Chondrocyte (in vitro differentiated cells): ENCODE data around the gene PLD4. TPM values are rescaled to one million over a fixed set of nuclear protein-coding genes. Genes with fewer than 3 reads are reported as not detected.
"Not testable (repeated sequence)": the region's sequence is repeated elsewhere in the genome, so short reads cannot be mapped to it uniquely, and the experiment has no call there.

ENCODE experiments used
- DNase-seq: peaks from one replicate; pipeline ENCODE4 v3.0.0; 2021; ENCODE audit warnings: mixed read lengths, low spot score
- H3K27ac Mint-ChIP-seq: one replicate; pipeline ENCODE4 v1.8.0; 2021; ENCODE audit warnings: mild to moderate bottlenecking, moderate library complexity, mixed read lengths; ENCODE audit not compliant: unreplicated experiment
- H3K27me3 Mint-ChIP-seq: 2 replicates; pipeline ENCODE4 v1.8.0; 2021; ENCODE audit warnings: low read depth, mixed read lengths
- H3K36me3 Mint-ChIP-seq: 2 replicates; pipeline ENCODE4 v1.8.0; 2021; ENCODE audit warnings: low read depth, mixed read lengths
- H3K4me1 Mint-ChIP-seq: 2 replicates; pipeline ENCODE4 v1.8.0; 2021; ENCODE audit warnings: low read depth, mild to moderate bottlenecking, mixed read lengths
- H3K4me3 Mint-ChIP-seq: one replicate; pipeline ENCODE4 v1.8.0; 2021; ENCODE audit warnings: mild to moderate bottlenecking, moderate library complexity, mixed read lengths; ENCODE audit not compliant: unreplicated experiment
- H3K9me3 Mint-ChIP-seq: 2 replicates; pipeline ENCODE4 v1.8.0; 2021; ENCODE audit warnings: low read depth, mixed read lengths
- total RNA-seq: library from RNA; stranded (reverse); gene quantifications from 3 replicates; pipeline ENCODE4 v1.2.1, GENCODE V29; 2021
- TF ChIP-seq, protein P1 (sequence below): fragments of 200-600 bp; sonication (generic); IDR thresholded peaks from 2 replicates; pipeline ENCODE4 v1.5.0; 2021; ENCODE audit warnings: antibody characterized with exemption, mild to moderate bottlenecking, moderate library complexity

Gene PLD4
- total RNA-seq, 1 donor from 2014 or later = 0.10 TPM

DNA sequence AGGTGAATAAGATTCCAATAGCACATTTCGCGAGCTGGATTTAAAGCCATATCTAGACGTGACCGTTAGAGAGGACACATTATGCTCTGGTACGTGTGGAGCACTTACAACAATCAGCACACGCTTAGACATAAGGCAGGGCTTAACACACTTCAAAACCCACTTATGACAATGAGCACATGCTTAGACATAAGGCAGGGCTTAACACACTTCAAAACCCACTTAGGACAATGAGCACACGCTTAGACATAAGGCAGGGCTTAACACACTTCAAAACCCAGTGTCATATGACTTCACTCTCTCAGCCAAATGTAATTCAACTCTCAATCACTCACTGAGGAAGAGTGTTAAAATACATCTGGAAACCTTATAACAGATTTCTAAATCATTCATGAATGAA lies 11.2 kb upstream of the PLD4 start:
- Mint-ChIP-seq H3K4me1 (no peaks in the 10 kb centered on the region), H3K27ac (no peak overlapping the region), H3K9me3 (peaks cover 12% of the 10 kb centered on the region), H3K4me3 (no peak overlapping the region), H3K27me3 (peaks cover 13% of the 10 kb centered on the region), H3K36me3 (peaks cover 6% of the 10 kb centered on the region)
- TF ChIP-seq, protein P1, sequence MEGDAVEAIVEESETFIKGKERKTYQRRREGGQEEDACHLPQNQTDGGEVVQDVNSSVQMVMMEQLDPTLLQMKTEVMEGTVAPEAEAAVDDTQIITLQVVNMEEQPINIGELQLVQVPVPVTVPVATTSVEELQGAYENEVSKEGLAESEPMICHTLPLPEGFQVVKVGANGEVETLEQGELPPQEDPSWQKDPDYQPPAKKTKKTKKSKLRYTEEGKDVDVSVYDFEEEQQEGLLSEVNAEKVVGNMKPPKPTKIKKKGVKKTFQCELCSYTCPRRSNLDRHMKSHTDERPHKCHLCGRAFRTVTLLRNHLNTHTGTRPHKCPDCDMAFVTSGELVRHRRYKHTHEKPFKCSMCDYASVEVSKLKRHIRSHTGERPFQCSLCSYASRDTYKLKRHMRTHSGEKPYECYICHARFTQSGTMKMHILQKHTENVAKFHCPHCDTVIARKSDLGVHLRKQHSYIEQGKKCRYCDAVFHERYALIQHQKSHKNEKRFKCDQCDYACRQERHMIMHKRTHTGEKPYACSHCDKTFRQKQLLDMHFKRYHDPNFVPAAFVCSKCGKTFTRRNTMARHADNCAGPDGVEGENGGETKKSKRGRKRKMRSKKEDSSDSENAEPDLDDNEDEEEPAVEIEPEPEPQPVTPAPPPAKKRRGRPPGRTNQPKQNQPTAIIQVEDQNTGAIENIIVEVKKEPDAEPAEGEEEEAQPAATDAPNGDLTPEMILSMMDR = no peak
- DNase-seq = no peak

DNA sequence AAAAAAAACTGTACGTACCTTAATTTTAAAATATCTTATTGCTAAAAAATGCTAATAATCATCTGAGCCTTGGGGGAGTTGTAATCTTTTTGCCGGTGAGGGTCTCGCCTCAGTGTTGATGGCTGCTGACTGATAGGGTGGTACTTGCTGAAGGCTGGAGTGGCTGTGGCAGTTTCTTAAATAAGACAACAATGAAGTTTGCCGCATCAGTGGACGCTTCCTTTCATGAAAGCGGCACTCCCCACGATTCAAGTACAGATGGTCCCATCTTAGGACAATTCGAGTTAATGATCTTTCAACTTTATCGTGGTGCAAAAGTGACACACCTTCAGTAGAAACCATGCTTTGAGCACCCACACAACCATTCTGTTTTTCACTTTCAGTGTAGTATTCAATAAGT lies 7.6 kb upstream of the PLD4 start:
- H3K36me3 Mint-ChIP-seq = peaks cover under 1% of the 10 kb centered on the region
- TF ChIP-seq, protein P1 = no peak
- H3K9me3 Mint-ChIP-seq = peaks cover 1% of the 10 kb centered on the region
- no peak overlapping the region for H3K4me3 Mint-ChIP-seq
- no peaks in the 10 kb centered on the region for H3K4me1 Mint-ChIP-seq
- H3K27ac Mint-ChIP-seq = no peak overlapping the region
- no peak for DNase-seq
- H3K27me3 Mint-ChIP-seq = peaks cover 13% of the 10 kb centered on the region

DNA sequence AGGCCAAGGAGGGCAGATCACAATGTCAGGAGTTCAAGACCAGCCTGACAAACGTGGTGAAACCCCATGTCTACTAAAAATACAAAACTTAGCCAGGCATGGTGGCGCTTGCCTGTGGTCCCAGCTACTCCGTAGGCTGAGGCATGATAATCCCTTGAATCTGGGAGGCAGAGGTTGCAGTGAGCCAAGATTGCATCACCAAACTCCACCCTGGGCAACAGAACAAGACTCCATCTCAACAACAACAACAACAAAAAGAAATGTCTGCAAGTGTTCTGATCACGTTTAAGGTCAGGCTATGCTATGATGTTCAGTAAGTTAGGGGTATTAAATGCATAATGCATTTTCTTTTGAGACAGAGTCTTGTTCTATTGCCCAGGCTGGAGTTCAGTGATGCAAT lies 6.7 kb upstream of the PLD4 start:
- Mint-ChIP-seq H3K27me3 (peaks cover 13% of the 10 kb centered on the region), H3K4me3 (no peak overlapping the region), H3K4me1 (no peaks in the 10 kb centered on the region), H3K9me3 (no peaks in the 10 kb centered on the region), H3K36me3 (no peaks in the 10 kb centered on the region), H3K27ac (no peak overlapping the region)
- no peak for DNase-seq
- TF ChIP-seq, protein P1 = no peak

DNA sequence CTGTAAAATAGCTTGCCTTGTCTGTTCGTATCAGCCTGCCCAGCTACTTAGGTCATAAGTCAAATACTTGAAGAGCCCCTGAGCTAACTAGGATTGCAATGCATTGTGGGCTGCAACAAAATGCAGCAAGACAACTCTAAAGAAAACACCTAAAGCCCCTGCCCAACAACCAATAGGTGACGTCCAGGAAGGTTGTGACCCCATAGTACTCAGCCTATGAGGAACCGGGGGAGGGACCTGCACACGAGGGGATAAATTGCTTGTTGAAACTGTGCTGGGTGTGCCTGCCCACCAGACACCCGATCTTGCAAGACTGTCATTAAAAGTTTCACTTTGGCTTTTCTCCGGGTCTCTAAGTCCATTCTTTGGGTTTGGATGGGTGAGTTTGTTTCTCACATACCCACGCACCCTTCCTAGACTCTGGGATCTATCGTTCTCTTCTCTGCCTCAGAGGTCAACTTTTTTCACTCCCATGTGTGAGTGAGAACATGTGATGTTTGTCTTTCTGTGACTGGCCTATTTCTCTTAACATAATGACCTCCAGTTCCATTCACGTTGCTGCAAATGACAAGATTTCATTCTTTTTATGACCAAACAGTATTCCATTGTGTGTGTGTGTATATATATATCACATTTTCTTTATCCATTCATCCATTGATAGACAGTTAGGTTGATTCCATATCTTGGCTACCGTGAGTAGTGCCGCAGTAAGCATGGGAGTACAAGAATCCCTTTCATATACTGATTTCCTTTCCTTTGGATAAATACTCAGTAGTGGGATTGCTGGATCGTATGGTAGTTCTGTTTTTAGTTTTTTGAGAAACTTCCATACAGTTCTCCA lies 5.3 kb upstream of the PLD4 start:
- not testable (repeated sequence) for H3K4me1 Mint-ChIP-seq, H3K27me3 Mint-ChIP-seq, H3K9me3 Mint-ChIP-seq, H3K4me3 Mint-ChIP-seq, H3K27ac Mint-ChIP-seq, H3K36me3 Mint-ChIP-seq, DNase-seq

DNA sequence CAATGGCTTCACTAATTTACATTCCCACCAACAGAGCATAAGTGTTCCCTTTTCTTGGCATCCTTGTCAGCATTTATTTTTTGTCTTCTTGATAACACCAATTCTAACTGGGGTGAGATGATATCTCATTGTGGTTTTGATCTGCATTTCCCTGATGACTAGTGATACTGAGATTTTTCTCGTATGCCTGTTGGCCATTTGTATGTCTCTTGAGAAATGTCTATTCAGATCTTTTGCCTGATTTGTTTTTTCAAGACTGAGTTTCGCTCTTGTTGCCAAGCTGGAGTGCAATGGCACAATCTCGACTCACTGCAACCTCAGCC lies 4.7 kb upstream of the PLD4 start:
- no peak overlapping the region for H3K4me3 Mint-ChIP-seq
- no peaks in the 10 kb centered on the region for H3K4me1 Mint-ChIP-seq
- TF ChIP-seq, protein P1 = no peak
- peaks cover 3% of the 10 kb centered on the region for H3K9me3 Mint-ChIP-seq
- no peaks in the 10 kb centered on the region for H3K36me3 Mint-ChIP-seq
- no peak overlapping the region for H3K27ac Mint-ChIP-seq
- H3K27me3 Mint-ChIP-seq = peaks cover 6% of the 10 kb centered on the region
- DNase-seq = no peak
